Measurements from ENCODE around the gene CHST3. TPM values are rescaled to one million over a fixed set of nuclear protein-coding genes. Genes with fewer than 3 reads are reported as not detected.

The CHST3 gene
- total and polyA plus RNA-seq, 2 experiments from 2014 or later, result 0.94 to 8.3 TPM

GRCh38 chr10:71985542-71986250 lies 21.5 kb downstream of the CHST3 start:
- ATAC-seq, result no peak
- H3K36me3 Mint-ChIP-seq (ENCODE audit: low read depth), result 0 out of 3 replicates have a peak, but pooled peaks cover 3% of the 10 kb centered on the region
- H3K9me2 ChIP-seq (ENCODE audit: insufficient read depth), result no peaks in the 10 kb centered on the region
- no peak overlapping the region for H3K4me3 Mint-ChIP-seq
- H3K27me3 Mint-ChIP-seq (ENCODE audit: insufficient read depth, low read depth, poor library complexity), result peaks cover 3% of the 10 kb centered on the region
- DNase-seq (ENCODE audit: low spot score), result no peak
- H3F3A ChIP-seq (replicated peaks; ENCODE audit: low read depth), result no peaks in the 10 kb centered on the region
- H3K27me3 ChIP-seq (ENCODE audit: insufficient read depth), result no peaks in the 10 kb centered on the region
- peaks cover 4% of the 10 kb centered on the region; the same call in 2 of the 3 replicates for H3K4me1 Mint-ChIP-seq
- TF ChIP-seq NANOG (IDR thresholded peaks at IDR 0.05; ENCODE audit: borderline replicate concordance), result no peak
- TF ChIP-seq, protein P1, sequence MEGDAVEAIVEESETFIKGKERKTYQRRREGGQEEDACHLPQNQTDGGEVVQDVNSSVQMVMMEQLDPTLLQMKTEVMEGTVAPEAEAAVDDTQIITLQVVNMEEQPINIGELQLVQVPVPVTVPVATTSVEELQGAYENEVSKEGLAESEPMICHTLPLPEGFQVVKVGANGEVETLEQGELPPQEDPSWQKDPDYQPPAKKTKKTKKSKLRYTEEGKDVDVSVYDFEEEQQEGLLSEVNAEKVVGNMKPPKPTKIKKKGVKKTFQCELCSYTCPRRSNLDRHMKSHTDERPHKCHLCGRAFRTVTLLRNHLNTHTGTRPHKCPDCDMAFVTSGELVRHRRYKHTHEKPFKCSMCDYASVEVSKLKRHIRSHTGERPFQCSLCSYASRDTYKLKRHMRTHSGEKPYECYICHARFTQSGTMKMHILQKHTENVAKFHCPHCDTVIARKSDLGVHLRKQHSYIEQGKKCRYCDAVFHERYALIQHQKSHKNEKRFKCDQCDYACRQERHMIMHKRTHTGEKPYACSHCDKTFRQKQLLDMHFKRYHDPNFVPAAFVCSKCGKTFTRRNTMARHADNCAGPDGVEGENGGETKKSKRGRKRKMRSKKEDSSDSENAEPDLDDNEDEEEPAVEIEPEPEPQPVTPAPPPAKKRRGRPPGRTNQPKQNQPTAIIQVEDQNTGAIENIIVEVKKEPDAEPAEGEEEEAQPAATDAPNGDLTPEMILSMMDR (conservative IDR thresholded peaks at IDR 0.05; ENCODE audit: low read depth in 2 of 2), result no peak
- no peak for TF ChIP-seq POLR2AphosphoS5 (IDR thresholded peaks at IDR 0.05; ENCODE audit: low read depth)
- no peak for TF ChIP-seq EZH2phosphoT487 (IDR thresholded peaks at IDR 0.05; ENCODE audit: unreplicated experiment)
- TF ChIP-seq ETS1 (IDR thresholded peaks at IDR 0.05), result no peak
- no peak for TF ChIP-seq ZNF114 (CRISPR knock-in tag; IDR thresholded peaks at IDR 0.05)
- TF ChIP-seq JUNB (IDR thresholded peaks at IDR 0.05; ENCODE audit: unreplicated experiment), result no peak
- TF ChIP-seq ZNF331 (CRISPR knock-in tag; IDR thresholded peaks at IDR 0.05; ENCODE audit: low read depth), result no peak
- TF ChIP-seq ZNF462 (CRISPR knock-in tag; IDR thresholded peaks at IDR 0.05), result no peak
- no peak for TF ChIP-seq EZH2 (IDR thresholded peaks at IDR 0.05; ENCODE audit: low read depth, unreplicated experiment)
- TF ChIP-seq CREB1 (CRISPR knock-in tag; IDR thresholded peaks at IDR 0.05; ENCODE audit: low read depth), result no peak
- no peak for TF ChIP-seq STAT1 (IDR thresholded peaks at IDR 0.05; ENCODE audit: unreplicated experiment)
- TF ChIP-seq REST (IDR thresholded peaks at IDR 0.05; ENCODE audit: unreplicated experiment), result no peak
- no peaks in the 10 kb centered on the region; the same call in 1 of the 2 replicates for H3K4me1 ChIP-seq (ENCODE audit: insufficient read depth)
- no peaks in the 10 kb centered on the region for H3K36me3 ChIP-seq (ENCODE audit: insufficient read depth)
- H3K4me3 ChIP-seq, result no peak overlapping the region
- no peak overlapping the region for H3K4me2 ChIP-seq
- H3K27ac Mint-ChIP-seq, result no peak overlapping the region; the same call in 1 of the 2 replicates
- H2AFZ ChIP-seq, result no peak overlapping the region
- H3K79me2 ChIP-seq (replicated peaks; ENCODE audit: insufficient read depth), result no peaks in the 10 kb centered on the region
- H3K27ac ChIP-seq (ENCODE audit: low read depth), result no peak overlapping the region
- peaks cover 6% of the 10 kb centered on the region; the same call in 2 of the 3 replicates for H3K9me3 Mint-ChIP-seq
- peaks cover 6% of the 10 kb centered on the region; the same call in 1 of the 2 replicates for H4K20me1 ChIP-seq (replicated peaks; ENCODE audit: insufficient read depth)

All from GM23338 (cell line).